Mesothelial cell of epicardium (in vitro differentiated cells): ENCODE results near the gene FAM120B. TPM values are rescaled to one million over a fixed set of nuclear protein-coding genes. Genes with fewer than 3 reads are reported as not detected.

ENCODE experiments used
- DNase-seq, 2 experiments: peaks; one replicate each; pipeline ENCODE4 v3.0.0; 2021; ENCODE audit warnings: low spot score in 2 of 2; ENCODE audit not compliant: unreplicated experiment in 2 of 2
- H3K27ac Mint-ChIP-seq: 2 replicates; pipeline ENCODE4 v1.8.0; 2021; ENCODE audit warnings: mixed read lengths
- H3K27me3 Mint-ChIP-seq: 2 replicates; pipeline ENCODE4 v1.8.0; 2021; ENCODE audit warnings: low read depth, mixed read lengths
- H3K36me3 Mint-ChIP-seq: 2 replicates; pipeline ENCODE4 v1.8.0; 2021; ENCODE audit warnings: mixed read lengths
- H3K4me1 Mint-ChIP-seq: 2 replicates; pipeline ENCODE4 v1.8.0; 2021; ENCODE audit warnings: mixed read lengths
- H3K4me3 Mint-ChIP-seq: 2 replicates; pipeline ENCODE4 v1.8.0; 2021; ENCODE audit warnings: mild to moderate bottlenecking, moderate library complexity, mixed read lengths
- H3K9me3 Mint-ChIP-seq: 2 replicates; pipeline ENCODE4 v1.8.0; 2021; ENCODE audit warnings: mixed read lengths
- total RNA-seq: library from RNA; stranded (reverse); gene quantifications from 3 replicates; pipeline ENCODE4 v1.2.1, GENCODE V29; 2021
- TF ChIP-seq, protein P1 (sequence below): fragments of 200-600 bp; sonication (generic); IDR thresholded peaks from one replicate; pipeline ENCODE4 v1.5.0; 2021; ENCODE audit warnings: antibody characterized with exemption; ENCODE audit not compliant: unreplicated experiment

Gene FAM120B
- total RNA-seq, 1 donor from 2014 or later = 44.1 TPM

DNA sequence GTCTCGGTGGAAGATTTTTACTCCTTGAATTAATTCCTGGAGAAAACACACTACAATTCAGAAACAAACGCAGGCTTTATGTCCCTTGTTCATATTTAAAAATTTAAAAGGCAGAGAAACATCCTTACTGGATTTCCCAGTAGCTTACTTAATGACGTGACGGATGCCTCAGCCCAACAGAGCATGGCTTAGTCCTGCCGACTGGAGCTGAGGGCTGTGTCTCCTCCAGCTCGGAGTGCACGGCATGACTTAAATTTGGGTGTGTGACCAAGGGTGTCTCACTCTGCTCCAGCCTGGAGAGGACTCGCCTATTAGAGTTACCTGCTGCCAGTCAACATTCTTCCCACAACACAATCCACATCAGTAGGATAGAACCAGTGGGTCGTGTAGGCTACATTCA, 139.4 kb downstream of the FAM120B start:
- H3K4me3 Mint-ChIP-seq = no peak overlapping the region
- H3K9me3 Mint-ChIP-seq = no peaks in the 10 kb centered on the region
- H3K27me3 Mint-ChIP-seq = peaks cover 8% of the 10 kb centered on the region
- no peak overlapping the region for H3K27ac Mint-ChIP-seq
- DNase-seq = peak in 1 of 2 experiments; percentile 10
- TF ChIP-seq, protein P1, sequence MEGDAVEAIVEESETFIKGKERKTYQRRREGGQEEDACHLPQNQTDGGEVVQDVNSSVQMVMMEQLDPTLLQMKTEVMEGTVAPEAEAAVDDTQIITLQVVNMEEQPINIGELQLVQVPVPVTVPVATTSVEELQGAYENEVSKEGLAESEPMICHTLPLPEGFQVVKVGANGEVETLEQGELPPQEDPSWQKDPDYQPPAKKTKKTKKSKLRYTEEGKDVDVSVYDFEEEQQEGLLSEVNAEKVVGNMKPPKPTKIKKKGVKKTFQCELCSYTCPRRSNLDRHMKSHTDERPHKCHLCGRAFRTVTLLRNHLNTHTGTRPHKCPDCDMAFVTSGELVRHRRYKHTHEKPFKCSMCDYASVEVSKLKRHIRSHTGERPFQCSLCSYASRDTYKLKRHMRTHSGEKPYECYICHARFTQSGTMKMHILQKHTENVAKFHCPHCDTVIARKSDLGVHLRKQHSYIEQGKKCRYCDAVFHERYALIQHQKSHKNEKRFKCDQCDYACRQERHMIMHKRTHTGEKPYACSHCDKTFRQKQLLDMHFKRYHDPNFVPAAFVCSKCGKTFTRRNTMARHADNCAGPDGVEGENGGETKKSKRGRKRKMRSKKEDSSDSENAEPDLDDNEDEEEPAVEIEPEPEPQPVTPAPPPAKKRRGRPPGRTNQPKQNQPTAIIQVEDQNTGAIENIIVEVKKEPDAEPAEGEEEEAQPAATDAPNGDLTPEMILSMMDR = no peak
- H3K4me1 Mint-ChIP-seq = no peaks in the 10 kb centered on the region
- no peaks in the 10 kb centered on the region for H3K36me3 Mint-ChIP-seq

DNA sequence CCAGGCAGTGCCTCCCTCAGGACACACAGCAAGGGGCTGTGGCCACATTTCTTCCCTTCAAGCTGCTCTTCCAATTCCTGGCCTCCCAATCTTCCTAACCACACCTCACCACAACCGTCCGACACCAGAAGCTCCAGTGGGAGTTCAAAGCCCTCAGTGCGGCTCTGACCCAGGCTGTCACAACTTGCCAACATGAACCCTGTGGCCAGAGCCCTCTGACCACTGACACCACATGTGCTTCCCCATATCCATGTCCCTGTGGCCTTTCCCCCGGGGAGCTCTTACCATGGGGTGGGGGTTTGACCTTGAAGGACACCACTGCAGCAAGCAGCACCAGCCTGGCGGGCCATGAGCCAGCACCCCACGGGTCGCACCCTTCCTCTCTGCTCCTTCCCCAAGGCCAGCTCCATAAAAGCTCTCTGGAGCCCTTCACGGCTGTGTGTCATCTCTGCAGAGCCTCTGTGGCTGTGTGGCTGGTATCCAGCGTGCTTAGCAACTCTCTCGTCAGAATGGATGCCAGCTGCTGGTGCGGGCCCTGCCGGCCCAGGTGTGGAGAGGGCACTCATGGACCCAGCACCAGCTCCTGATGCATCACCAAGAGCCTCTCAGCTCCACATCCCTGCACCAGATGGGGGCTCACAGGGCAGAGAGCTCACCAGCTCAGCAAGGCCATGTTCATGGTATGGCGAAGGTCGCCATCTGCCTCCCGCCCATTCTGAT, 140.4 kb downstream of the FAM120B start:
- H3K36me3 Mint-ChIP-seq = no peaks in the 10 kb centered on the region
- H3K4me1 Mint-ChIP-seq = no peaks in the 10 kb centered on the region
- DNase-seq = no peak
- H3K27ac Mint-ChIP-seq = no peak overlapping the region
- no peaks in the 10 kb centered on the region for H3K9me3 Mint-ChIP-seq
- TF ChIP-seq, protein P1 = no peak
- peaks cover 8% of the 10 kb centered on the region for H3K27me3 Mint-ChIP-seq
- no peak overlapping the region for H3K4me3 Mint-ChIP-seq

DNA sequence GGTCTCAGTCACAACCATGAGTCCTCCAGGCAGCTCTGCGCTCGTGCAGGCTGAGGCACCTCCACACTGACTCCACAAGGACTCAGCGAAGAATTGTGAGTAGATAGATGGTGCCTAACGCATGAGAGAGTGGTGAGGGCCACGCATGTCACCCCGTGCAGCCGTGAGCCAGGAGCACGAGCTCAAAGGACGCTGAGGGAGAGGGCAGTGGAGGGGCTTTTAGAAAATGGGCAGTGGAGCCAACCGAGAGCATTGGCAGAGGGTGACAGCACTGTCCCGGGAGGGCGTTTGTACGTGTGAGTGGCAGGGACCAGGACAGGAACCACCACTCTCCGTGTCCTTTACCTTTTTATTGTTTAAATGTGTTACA, 141.0 kb downstream of the FAM120B start:
- Mint-ChIP-seq H3K27me3 (peaks cover 8% of the 10 kb centered on the region), H3K4me1 (no peaks in the 10 kb centered on the region), H3K4me3 (no peak overlapping the region), H3K27ac (no peak overlapping the region), H3K9me3 (no peaks in the 10 kb centered on the region), H3K36me3 (no peaks in the 10 kb centered on the region)
- no peak for DNase-seq
- TF ChIP-seq, protein P1 = no peak

DNA sequence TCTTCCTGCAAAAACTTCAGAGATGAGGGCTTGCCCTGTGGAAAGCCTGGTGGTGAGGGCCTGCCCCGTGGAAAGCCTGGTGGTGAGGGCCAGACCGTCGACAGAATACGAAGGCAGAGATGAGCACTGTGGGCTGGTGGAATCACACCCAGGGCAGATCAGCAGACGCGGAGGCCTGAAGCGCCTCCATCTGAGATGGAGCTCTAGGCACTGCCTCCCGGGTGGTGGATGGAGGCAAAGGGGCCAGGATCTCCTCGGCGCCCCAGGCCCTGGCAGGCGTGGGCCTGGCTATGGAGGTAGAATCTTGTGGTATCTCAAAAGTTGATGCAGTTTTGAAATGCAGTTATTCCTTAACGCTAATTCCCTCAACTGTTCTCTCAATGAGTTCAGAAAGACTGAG, 141.8 kb downstream of the FAM120B start:
- Mint-ChIP-seq H3K27me3 (peaks cover 8% of the 10 kb centered on the region), H3K36me3 (no peaks in the 10 kb centered on the region), H3K4me1 (peaks cover under 1% of the 10 kb centered on the region), H3K4me3 (no peak overlapping the region), H3K27ac (no peak overlapping the region), H3K9me3 (no peaks in the 10 kb centered on the region)
- TF ChIP-seq, protein P1 = no peak
- DNase-seq = peak in 1 of 2 experiments; percentile 34

DNA sequence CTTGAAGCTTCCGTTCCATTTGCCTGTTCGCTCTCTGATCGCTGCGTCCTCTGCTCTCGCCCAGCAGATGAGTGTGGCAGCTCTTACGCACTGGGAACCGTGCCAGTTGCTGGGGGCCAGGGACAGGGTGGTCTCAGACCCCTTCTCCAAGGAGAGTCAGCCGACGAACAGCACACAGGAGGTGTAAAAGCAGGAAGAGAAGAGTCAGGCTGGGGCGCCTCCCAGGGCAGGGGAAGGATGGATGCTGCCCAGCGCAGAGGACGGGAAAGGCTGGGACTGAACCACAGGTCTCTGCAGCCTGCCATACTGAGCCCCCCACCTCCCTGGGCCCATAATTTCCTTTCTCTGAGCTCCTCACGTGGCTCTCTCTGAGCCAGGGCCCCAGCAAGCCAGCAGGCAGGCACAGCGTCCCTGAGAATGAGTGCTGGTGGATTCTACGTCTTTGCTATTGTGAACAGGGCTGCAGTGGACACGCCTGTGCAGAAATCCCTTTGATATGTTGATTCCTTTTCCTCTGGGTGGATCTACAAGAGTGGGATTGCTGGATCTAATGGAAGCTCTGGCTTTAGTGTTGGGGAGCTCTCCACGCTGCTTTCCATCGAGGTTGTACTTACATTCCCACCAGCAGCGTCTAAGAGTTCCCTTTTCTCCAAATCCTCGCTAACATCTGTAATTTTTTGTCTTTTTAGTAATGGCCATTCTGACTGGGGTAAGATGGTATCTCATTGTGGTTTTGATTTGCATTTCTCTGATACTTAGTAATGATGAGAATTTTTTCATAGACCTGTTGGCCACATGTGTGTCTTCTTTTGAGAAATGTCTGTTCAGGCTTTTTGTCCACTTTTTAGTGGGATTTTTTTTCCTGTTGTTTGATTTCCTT, 142.4 kb downstream of the FAM120B start:
- TF ChIP-seq, protein P1 = no peak

More for the DNA sequence above, 142.4 kb downstream of the FAM120B start:
- Mint-ChIP-seq H3K27me3 (peaks cover 8% of the 10 kb centered on the region), H3K36me3 (no peaks in the 10 kb centered on the region), H3K4me1 (peaks cover 5% of the 10 kb centered on the region), H3K4me3 (no peak overlapping the region), H3K27ac (no peak overlapping the region), H3K9me3 (no peaks in the 10 kb centered on the region)
- DNase-seq = peak; percentile 16 to 34
